HepG2 (cell line): ENCODE data around the gene PLBD2. TPM values are rescaled to one million over a fixed set of nuclear protein-coding genes. Genes with fewer than 3 reads are reported as not detected.

Experiments
- ATAC-seq: fragments of 200-7000 bp; cut with Tn5 transposase; 3 replicates; pipeline ENCODE4 v1.9.1; 2020; ENCODE audit warnings: mild to moderate bottlenecking, moderate library complexity
- BruUV-seq: library from RNA; stranded (reverse); fragments of 400-500 nt; replicated peaks from 2 replicates; lab custom pipeline; 2021; lab: Mats Ljungman, UMichigan
- CTCF ChIA-PET: fragments of 300-600 bp; formaldehyde crosslinking; extraction: SDS; loops from one replicate; lab custom pipeline; 2021; ENCODE audit warnings: low total read pairs, inconsistent platforms, low intra/inter-chr PET ratio; lab: Yijun Ruan, JAX
- POLR2A ChIA-PET: fragments of 350-600 bp; sonication (Branson Sonifier 250); formaldehyde crosslinking; loops from one replicate; lab custom pipeline; 2020; ENCODE audit warnings: antibody characterized with exemption, inconsistent platforms; lab: Yijun Ruan, JAX
- DNase-seq: peaks from one replicate; pipeline ENCODE4 v3.0.0-alpha.2; 2015; ENCODE audit warnings: low spot score
- FAIRE-seq: peaks from 3 replicates; lab custom pipeline; 2011; peaks lifted over from hg19 to GRCh38; lab: Jason Lieb, UNC
- H2AFZ ChIP-seq: one replicate; pipeline ENCODE4 v1.6.1; 2011; ENCODE audit warnings: low read length, inconsistent platforms
- H3K27ac ChIP-seq: fragments of 300-600 bp; 3 replicates; pipeline ENCODE4 v1.8.0; 2011; ENCODE audit warnings: mixed run types, mild to moderate bottlenecking, mixed read lengths, low read length, inconsistent platforms; ENCODE audit not compliant: insufficient read depth; ENCODE audit errors: extremely low read length
- H3K27me3 ChIP-seq, 2 experiments: fragments of 200-600 bp in 1 of 2; 2 replicates in 1 of 2; 3 replicates in 1 of 2; pipeline versions ENCODE4 v1.6.0 to v1.8.0; 2011; ENCODE audit warnings: low read length in 2 of 2, mild to moderate bottlenecking in 2 of 2, moderate library complexity in 2 of 2, inconsistent platforms in 1 of 2; ENCODE audit not compliant: insufficient read depth in 2 of 2, control insufficient read depth in 1 of 2
- H3K36me3 ChIP-seq, 2 experiments: fragments of 200-600 bp in 1 of 2; replicated peaks in 1 of 2; 2 replicates in 1 of 2; 3 replicates in 1 of 2; pipeline versions ENCODE4 v1.5.1 to v1.8.0; 2011; ENCODE audit warnings: low read length in 2 of 2, inconsistent platforms in 1 of 2; ENCODE audit not compliant: insufficient read depth in 2 of 2, control insufficient read depth in 1 of 2
- H3K4me1 ChIP-seq: 2 replicates; pipeline ENCODE4 v1.5.1; 2012; ENCODE audit warnings: low read length, inconsistent platforms; ENCODE audit not compliant: insufficient read depth
- H3K4me2 ChIP-seq: 2 replicates; pipeline ENCODE4 v1.6.0; 2011; ENCODE audit warnings: low read depth, low read length, inconsistent platforms
- H3K4me3 ChIP-seq, 3 experiments: fragments of 200-600 bp in 1 of 3; sonication (generic), shearing (Covaris generic) in 1 of 3; replicated peaks in 1 of 3; 2 replicates each; pipeline ENCODE4 v1.5.1; 2011 to 2016; ENCODE audit warnings: low read length in 3 of 3, inconsistent platforms in 2 of 3, low read depth in 2 of 3, mild to moderate bottlenecking in 2 of 3, control low read depth in 1 of 3, mixed read lengths in 1 of 3; ENCODE audit not compliant: insufficient read depth in 1 of 3
- H3K79me2 ChIP-seq: one replicate; pipeline ENCODE4 v1.6.1; 2011; ENCODE audit warnings: low read length, inconsistent platforms; ENCODE audit not compliant: insufficient read depth
- H3K9ac ChIP-seq: 2 replicates; pipeline ENCODE4 v1.6.0; 2011; ENCODE audit warnings: mild to moderate bottlenecking, low read depth, low read length, inconsistent platforms; ENCODE audit not compliant: insufficient read depth
- H3K9me3 ChIP-seq: 2 replicates; pipeline ENCODE4 v1.5.1; 2012; ENCODE audit warnings: mild to moderate bottlenecking, low read length
- H4K20me1 ChIP-seq: 2 replicates; pipeline ENCODE4 v1.6.0; 2011; ENCODE audit warnings: inconsistent platforms, mild to moderate bottlenecking, low read length, moderate library complexity; ENCODE audit not compliant: insufficient read depth
- AHR ChIP-seq: IDR thresholded peaks from 2 replicates; pipeline ENCODE4 v1.6.1; 2018; ENCODE audit warnings: missing genetic modification reagents, missing compliant biosample characterization
- FOXC1 ChIP-seq: sonication (generic); formaldehyde crosslinking; IDR thresholded peaks from 2 replicates; pipeline ENCODE4 v1.8.0; 2022; ENCODE audit warnings: mild to moderate bottlenecking, missing genetic modification reagents, borderline replicate concordance
- FOXO1 ChIP-seq: sonication (generic); formaldehyde crosslinking; IDR thresholded peaks from 2 replicates; pipeline ENCODE4 v1.4.0; 2020; ENCODE audit warnings: missing genetic modification reagents
- HNRNPLL ChIP-seq: fragments of 200-400 bp; formaldehyde crosslinking; IDR thresholded peaks from 2 replicates; pipeline ENCODE4 v1.6.1; 2017; ENCODE audit warnings: mild to moderate bottlenecking, low read depth, low read length; ENCODE audit not compliant: poor library complexity, severe bottlenecking
- NFATC3 ChIP-seq: sonication (generic); formaldehyde crosslinking; IDR thresholded peaks from 2 replicates; pipeline ENCODE4 v1.5.1; 2020; ENCODE audit warnings: mild to moderate bottlenecking, missing genetic modification reagents
- NR2F2 ChIP-seq: IDR thresholded peaks from 2 replicates; pipeline ENCODE4 v1.6.1; 2012; ENCODE audit warnings: low read depth, inconsistent platforms, borderline replicate concordance
- NRL ChIP-seq: sonication (generic); formaldehyde crosslinking; IDR thresholded peaks from 2 replicates; pipeline ENCODE4 v1.5.0; 2020; ENCODE audit warnings: missing genetic modification reagents, mild to moderate bottlenecking, moderate library complexity, borderline replicate concordance
- PATZ1 ChIP-seq: sonication (generic); formaldehyde crosslinking; IDR thresholded peaks from 2 replicates; pipeline ENCODE4 v1.4.0; 2020; ENCODE audit warnings: missing genetic modification reagents
- THAP9 ChIP-seq: sonication (generic); formaldehyde crosslinking; IDR thresholded peaks from 2 replicates; pipeline ENCODE4; 2020; ENCODE audit warnings: missing genetic modification reagents, mild to moderate bottlenecking, borderline replicate concordance
- TRIM22 ChIP-seq: fragments of 450-650 bp; IDR thresholded peaks from 2 replicates; pipeline ENCODE4 v1.6.1; 2017
- ZNF564 ChIP-seq: sonication (generic); formaldehyde crosslinking; IDR thresholded peaks from 2 replicates; pipeline ENCODE4 v1.8.1; 2023; ENCODE audit warnings: mild to moderate bottlenecking, missing genetic modification reagents
- WGBS: methylation state at CpG from one replicate; pipeline ENCODE4 v1.1.6; 2017; ENCODE audit warnings: low lambda C conversion rate; 5-methylcytosine and 5-hydroxymethylcytosine counted together
- in situ Hi-C: cut with HindIII; loops from 2 replicates; pipeline ENCODE4 v1.10.0; 2017; ENCODE audit warnings: low pct_unique_long_range_greater_than_20kb; ENCODE audit not compliant: extremely low pct_ligation_motif_present
- intact Hi-C: fragments of 100-400 bp; cut with micrococcal nuclease; formaldehyde crosslinking; loops from one replicate; pipeline ENCODE4 v1.10.0; 2022; ENCODE audit not compliant: unreplicated experiment
- polyA plus RNA-seq, 8 experiments: library from polyadenylated mRNA; depleted of rRNA in 3 of 8; stranded (reverse) in 7 of 8; unstranded in 1 of 8; fragments of >200 nt; fragmentation: Illumina TruSeq in 4 of 8; extraction: Trizol in 4 of 8; gene quantifications; 2 replicates each; pipeline versions ENCODE4 v1.2.1 to v1.2.3, GENCODE V29; 2011 to 2016; ENCODE audit warnings: low read depth in 4 of 8, missing spikeins in 1 of 8, mixed read lengths in 1 of 8; ENCODE audit not compliant: insufficient read depth in 1 of 8
- total RNA-seq, 5 experiments: library from RNA; depleted of rRNA; stranded (reverse); fragments of >200 nt; fragmentation: Illumina TruSeq; extraction: Trizol; gene quantifications; 2 replicates each; pipeline ENCODE4 v1.2.3, GENCODE V29; 2016; ENCODE audit warnings: low read depth in 1 of 5

PLBD2 gene
- total and polyA plus RNA-seq, 2 of the 13 experiments (the other 11 are each of a cell fraction or from before 2014, with no cell fraction given): 6.7 to 8.5 TPM

DNA sequence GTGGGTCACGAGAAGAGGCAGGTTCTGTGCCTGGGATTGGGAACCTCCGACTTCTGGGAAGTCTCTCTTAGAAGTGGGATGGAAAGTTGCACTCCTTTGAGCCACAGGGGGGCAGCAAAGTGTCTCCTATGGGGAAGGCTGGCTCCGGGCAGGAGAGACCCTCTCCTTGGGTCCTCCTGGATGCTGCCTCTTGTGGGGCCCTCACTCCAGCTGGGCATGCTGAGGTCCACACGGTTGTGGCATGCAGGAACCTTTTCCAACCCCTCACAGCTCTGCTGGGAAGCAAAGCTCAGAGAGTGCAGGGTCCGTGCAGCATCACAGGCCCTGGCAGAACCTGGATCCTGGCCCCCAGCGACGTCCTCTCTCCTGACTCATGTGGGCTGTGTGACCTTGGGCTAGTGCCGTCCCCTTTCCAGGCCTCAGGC lies 81.2 kb downstream of the PLBD2 start (continued):
- TF ChIP-seq FOXC1: 0 out of 2 replicates have a peak, but pooled peaks have one; percentile 34
- TF ChIP-seq NRL (CRISPR knock-in tag): 0 out of 2 replicates have a peak, but pooled peaks have one; percentile 28
- TF ChIP-seq AHR (CRISPR knock-in tag): no peak
- TF ChIP-seq TRIM22: no peak

- H3K27me3 ChIP-seq: peaks cover 0 to 22% of the 10 kb centered on the region in 2 experiments; a peak in 2 of 5 replicates
- H3K27ac ChIP-seq: no peak overlapping the region
- ChIA-PET POLR2A (no interaction called here), CTCF (interaction anchor here (1.5 kb wide), 1 partner anchor 472 kb away, joined by 8 read pairs; no protein-coding TSS in a partner anchor)
- H3K4me3 ChIP-seq: no peak overlapping the region
- no peak overlapping the region for H3K9ac ChIP-seq
- H3K4me2 ChIP-seq: no peak overlapping the region
- no peak for DNase-seq
- no peaks in the 10 kb centered on the region for H3K36me3 ChIP-seq
- no peak for FAIRE-seq
- H2AFZ ChIP-seq: no peak overlapping the region
- BruUV-seq: no TSS peak
- intact Hi-C loops (no loop called here), in situ Hi-C loops (no loop called here)
- H3K79me2 ChIP-seq: no peaks in the 10 kb centered on the region
- H3K9me3 ChIP-seq: no peaks in the 10 kb centered on the region
- peaks cover 7% of the 10 kb centered on the region; the same call in 1 of the 2 replicates for H3K4me1 ChIP-seq
- WGBS: 42% methylated on average over 4 of the region's 7 CpGs
- no peaks in the 10 kb centered on the region for H4K20me1 ChIP-seq
- no peak for ATAC-seq
- no peak for TF ChIP-seq PATZ1 (CRISPR knock-in tag)
- TF ChIP-seq NR2F2: no peak
- no peak for TF ChIP-seq THAP9 (CRISPR knock-in tag)
- TF ChIP-seq NFATC3 (CRISPR knock-in tag): no peak
- TF ChIP-seq ZNF564 (CRISPR knock-in tag): no peak
- TF ChIP-seq FOXO1 (CRISPR knock-in tag): no peak
- TF ChIP-seq HNRNPLL: no peak
Measured at GRCh38 chr12:113440336-113440735, 81.9 kb downstream of the PLBD2 start.
